ENCODE measurements around the gene ATP5MG.

GRCh38 chr11:118373871-118374270 lies 27.5 kb upstream of the ATP5MG start:
- no peak for TF ChIP-seq CTCF (conservative IDR thresholded peaks at IDR 0.05; ENCODE audit: low read length)
- TF ChIP-seq EZH2phosphoT487 (IDR thresholded peaks at IDR 0.05; ENCODE audit: borderline replicate concordance, low read depth, low read length), result no peak

Data from OCI-LY7 (cell line).